ENCODE results near the gene DCANP1.

DCANP1 gene

GRCh38 chr5:135423146-135423845, 23.9 kb downstream of the DCANP1 start:
- no peak for DNase-seq (ENCODE audit: low spot score)

GRCh38 chr5:135422419-135422818, 24.7 kb downstream of the DCANP1 start:
- no peak for DNase-seq (ENCODE audit: low spot score)

DNA sequence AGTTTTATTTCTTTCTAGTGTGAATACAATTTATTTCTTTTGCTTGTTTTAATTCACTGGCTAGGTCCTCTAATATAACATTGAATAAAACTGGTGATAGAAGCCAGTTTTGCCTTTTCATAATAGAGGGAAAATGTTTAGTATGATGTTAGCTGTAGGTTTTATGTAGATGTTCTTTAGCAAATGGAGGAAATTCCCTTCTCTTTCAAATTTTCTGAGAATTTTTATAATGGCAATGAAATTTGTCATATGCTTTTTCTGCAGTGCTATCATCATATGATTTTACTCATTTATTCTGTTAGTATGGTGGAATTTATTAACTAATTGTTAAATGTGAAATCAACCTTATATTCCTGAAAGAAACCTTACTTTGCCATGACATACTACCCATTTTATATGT, 30.1 kb downstream of the DCANP1 start:
- DNase-seq (ENCODE audit: low spot score): no peak

DNA sequence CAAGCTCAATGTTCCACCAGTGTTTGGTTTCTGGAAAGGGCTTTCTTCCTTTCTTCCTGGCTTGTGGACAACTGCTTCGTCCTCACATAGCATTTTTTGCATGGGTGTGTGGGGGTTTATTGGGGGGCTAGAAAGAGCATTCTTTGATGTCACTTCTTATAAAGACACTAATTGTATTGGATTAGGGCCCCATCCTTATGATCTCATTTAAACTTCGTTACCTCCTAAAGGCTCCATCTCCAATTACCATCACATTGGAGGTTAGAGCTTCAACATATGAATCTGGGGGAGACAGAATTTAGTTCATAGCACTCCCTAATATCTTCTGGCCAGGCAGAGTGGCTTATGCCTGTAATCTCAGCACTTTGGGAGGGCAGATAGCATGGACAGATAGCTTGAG, 42.1 kb downstream of the DCANP1 start:
- DNase-seq (ENCODE audit: low spot score): no peak

- DNase-seq (ENCODE audit: low spot score): no peak
Measured at GRCh38 chr5:135402031-135402430, 45.1 kb downstream of the DCANP1 start.

GRCh38 chr5:135400866-135401265, 46.3 kb downstream of the DCANP1 start:
- no peak for DNase-seq (ENCODE audit: low spot score)

- DNase-seq (ENCODE audit: low spot score): no peak
Measured at GRCh38 chr5:135399794-135400542, 47.2 kb downstream of the DCANP1 start.

- peak; percentile 87 for DNase-seq (ENCODE audit: low spot score)
Measured at GRCh38 chr5:135398855-135399793, 48.0 kb downstream of the DCANP1 start, which contains the start of gene MACROH2A1. Gene MACROH2A1 (minus strand): TSS chr5:135399231. CDS start chr5:135389093, 10,138 bp downstream.

DNA sequence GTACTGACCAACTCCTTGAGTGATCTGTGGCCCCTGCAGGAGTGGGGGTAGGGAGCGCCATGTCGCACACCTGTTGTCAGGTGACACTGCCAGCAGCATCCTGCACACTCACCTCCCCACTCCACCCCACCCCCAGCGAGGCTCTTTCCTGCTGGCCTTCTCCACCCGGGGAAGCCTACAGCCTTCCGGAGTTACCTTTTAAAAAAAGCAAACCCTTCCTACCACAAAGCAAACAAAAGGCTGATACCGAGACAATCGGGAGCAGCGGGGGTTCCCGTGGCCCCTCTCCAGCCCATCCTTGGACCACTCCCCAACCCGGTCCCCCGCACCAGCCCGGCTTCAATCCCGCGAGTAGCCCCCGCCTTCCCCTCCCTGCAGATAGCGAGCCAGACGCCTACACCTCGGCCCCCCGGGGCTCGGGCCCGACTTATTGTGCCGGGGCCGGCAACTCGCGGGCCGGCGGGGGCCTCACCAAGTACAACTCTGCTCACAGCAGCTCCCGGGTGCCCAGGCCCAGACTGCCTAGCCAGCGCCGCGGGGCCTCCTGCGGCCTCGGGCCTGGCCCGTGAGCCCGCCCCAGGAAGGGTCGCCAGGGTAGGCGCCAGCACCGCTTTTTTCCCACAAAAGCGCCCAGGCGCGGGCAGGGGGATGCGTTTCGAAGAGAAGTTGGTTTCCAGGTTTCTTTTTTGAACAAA, 48.8 kb downstream of the DCANP1 start:
- no peak for DNase-seq (ENCODE audit: low spot score)

DNA sequence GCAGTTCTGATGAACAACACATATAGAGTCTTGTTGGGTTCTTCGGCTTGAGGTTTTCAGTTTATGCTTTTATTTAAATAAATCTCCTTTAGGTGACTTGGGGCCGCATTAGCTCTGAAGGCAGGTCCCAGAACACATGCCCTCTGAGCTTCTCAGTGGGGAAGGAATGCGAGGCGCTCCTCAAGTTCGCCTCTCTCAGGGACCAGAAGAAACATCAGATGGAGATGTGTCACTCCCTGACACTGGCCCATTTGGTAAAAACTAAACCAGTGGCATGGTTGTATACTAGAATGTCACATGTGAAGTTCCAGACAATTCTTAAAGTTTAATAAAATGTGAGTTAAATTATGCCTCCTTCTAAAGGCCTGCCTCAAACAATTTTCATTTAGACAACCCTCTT, 50.1 kb downstream of the DCANP1 start:
- DNase-seq (ENCODE audit: low spot score): no peak

GRCh38 chr5:135396459-135397055, 50.6 kb downstream of the DCANP1 start:
- no peak for DNase-seq (ENCODE audit: low spot score)

GRCh38 chr5:135395866-135396265, 51.3 kb downstream of the DCANP1 start:
- no peak for DNase-seq (ENCODE audit: low spot score)

- no peak for DNase-seq (ENCODE audit: low spot score)
Measured at GRCh38 chr5:135395451-135395850, 51.7 kb downstream of the DCANP1 start.
